Neural cell (in vitro differentiated cells): Measurements from ENCODE around the gene LGALS4. TPM values are rescaled to one million over a fixed set of nuclear protein-coding genes. Genes with fewer than 3 reads are reported as not detected.

Experiments
- H2AFZ ChIP-seq: fragments of 200-600, 300-800 bp; sonication (generic), shearing (Covaris generic); 2 replicates; pipeline ENCODE4 v1.6.0; 2014; ENCODE audit warnings: low read depth, mild to moderate bottlenecking, antibody characterized with exemption, low read length, moderate library complexity
- H3F3A ChIP-seq: fragments of 200-600 bp; shearing (Covaris generic); 2 replicates; pipeline ENCODE4 v1.6.1; 2016; ENCODE audit warnings: mild to moderate bottlenecking, moderate library complexity, mixed read lengths, antibody characterized with exemption, low read length; ENCODE audit not compliant: insufficient read depth, poor library complexity, severe bottlenecking
- H3K27ac ChIP-seq: fragments of 200-600, 300-800 bp; sonication (generic), shearing (Covaris generic); 2 replicates; pipeline ENCODE4 v1.5.1; 2014; ENCODE audit warnings: mild to moderate bottlenecking, low read length, moderate library complexity
- H3K27me3 ChIP-seq: fragments of 300-800, 200-600 bp; sonication (generic), shearing (Covaris generic); 2 replicates; pipeline ENCODE4 v1.6.0; 2014; ENCODE audit warnings: mild to moderate bottlenecking, low read depth, low read length, moderate library complexity; ENCODE audit not compliant: insufficient read depth
- H3K36me3 ChIP-seq: fragments of 300-800, 200-600 bp; sonication (generic), shearing (Covaris generic); 2 replicates; pipeline ENCODE4 v1.5.1; 2014; ENCODE audit warnings: mild to moderate bottlenecking, antibody characterized with exemption, low read length, moderate library complexity; ENCODE audit not compliant: insufficient read depth
- H3K4me2 ChIP-seq: fragments of 300-800, 200-600 bp; sonication (generic), shearing (Covaris generic); 2 replicates; pipeline ENCODE4 v1.6.0; 2014; ENCODE audit warnings: mild to moderate bottlenecking, low read length
- H3K4me3 ChIP-seq: fragments of 300-800, 200-600 bp; sonication (generic), shearing (Covaris generic); 2 replicates; pipeline ENCODE4 v1.5.1; 2014; ENCODE audit warnings: mild to moderate bottlenecking, low read length, moderate library complexity
- H3K79me2 ChIP-seq: fragments of 200-600 bp; shearing (Covaris generic); replicated peaks from 2 replicates; pipeline ENCODE4 v1.6.0; 2014; ENCODE audit warnings: mild to moderate bottlenecking, low read length, moderate library complexity; ENCODE audit not compliant: insufficient read depth
- H3K9ac ChIP-seq: fragments of 300-800, 200-600 bp; sonication (generic), shearing (Covaris generic); 2 replicates; pipeline ENCODE4 v1.6.1; 2016; ENCODE audit warnings: mild to moderate bottlenecking, low read length, mixed read lengths
- H3K9me2 ChIP-seq: fragments of 200-600 bp; shearing (Covaris generic); 2 replicates; pipeline ENCODE4 v1.6.1; 2016; ENCODE audit warnings: mild to moderate bottlenecking, low read length, mixed read lengths; ENCODE audit not compliant: insufficient read depth
- H3K9me3 ChIP-seq: fragments of 200-600, 300-800 bp; sonication (generic), shearing (Covaris generic); 2 replicates; pipeline ENCODE4 v1.6.1; 2016; ENCODE audit warnings: mild to moderate bottlenecking, mixed run types, low read length, moderate library complexity, mixed read lengths
- H4K20me1 ChIP-seq: fragments of 200-600 bp; shearing (Covaris generic); 2 replicates; pipeline ENCODE4 v1.6.1; 2016; ENCODE audit warnings: mild to moderate bottlenecking, mixed run types; ENCODE audit not compliant: insufficient read depth
- EP300 ChIP-seq: fragments of 450-650 bp; conservative IDR thresholded peaks from 2 replicates; pipeline ENCODE4 v1.6.1; 2014; ENCODE audit warnings: antibody characterized with exemption, mild to moderate bottlenecking, moderate library complexity; ENCODE audit not compliant: poor library complexity, severe bottlenecking
- EZH2 ChIP-seq: fragments of 200-600, 300-800 bp; shearing (Covaris generic), sonication (generic); IDR thresholded peaks from 2 replicates; pipeline ENCODE4 v1.6.1; 2014; ENCODE audit warnings: antibody characterized with exemption, low read length, borderline replicate concordance, mild to moderate bottlenecking; ENCODE audit not compliant: insufficient read depth, poor library complexity, severe bottlenecking
- MXI1 ChIP-seq: fragments of 450-650 bp; conservative IDR thresholded peaks from 2 replicates; pipeline ENCODE4 v1.6.1; 2014; ENCODE audit warnings: antibody characterized with exemption, mild to moderate bottlenecking; ENCODE audit not compliant: poor library complexity, severe bottlenecking
- POLR2AphosphoS5 ChIP-seq: IDR thresholded peaks from 2 replicates; pipeline ENCODE4 v1.6.1; 2012
- RAD21 ChIP-seq: fragments of 450-650 bp; conservative IDR thresholded peaks from 2 replicates; pipeline ENCODE4 v1.6.1; 2014; ENCODE audit warnings: antibody characterized with exemption, mild to moderate bottlenecking, moderate library complexity
- SMC3 ChIP-seq: fragments of 450-650 bp; conservative IDR thresholded peaks from 2 replicates; pipeline ENCODE4 v1.6.1; 2014; ENCODE audit warnings: antibody characterized with exemption, mild to moderate bottlenecking, moderate library complexity; ENCODE audit not compliant: poor library complexity
- TAF1 ChIP-seq: IDR thresholded peaks from 2 replicates; pipeline ENCODE4 v1.6.1; 2012; ENCODE audit warnings: low read depth
- polyA plus RNA-seq: library from polyadenylated mRNA; depleted of rRNA; stranded (reverse); fragments of >200 nt; gene quantifications from 2 replicates; pipeline ENCODE4 v1.2.3, GENCODE V29; 2014
- TF ChIP-seq, protein P1 (sequence below): IDR thresholded peaks from 2 replicates; pipeline ENCODE4 v1.6.1; 2012; ENCODE audit warnings: borderline replicate concordance
- TF ChIP-seq, protein P2 (sequence below): fragments of 450-650 bp; IDR thresholded peaks from 2 replicates; pipeline ENCODE4 v1.5.1; 2014; ENCODE audit warnings: antibody characterized with exemption, mild to moderate bottlenecking, moderate library complexity; ENCODE audit not compliant: poor library complexity, severe bottlenecking

LGALS4 gene
- polyA plus RNA-seq, 1 donor from 2014 or later, result 1.3 TPM

DNA sequence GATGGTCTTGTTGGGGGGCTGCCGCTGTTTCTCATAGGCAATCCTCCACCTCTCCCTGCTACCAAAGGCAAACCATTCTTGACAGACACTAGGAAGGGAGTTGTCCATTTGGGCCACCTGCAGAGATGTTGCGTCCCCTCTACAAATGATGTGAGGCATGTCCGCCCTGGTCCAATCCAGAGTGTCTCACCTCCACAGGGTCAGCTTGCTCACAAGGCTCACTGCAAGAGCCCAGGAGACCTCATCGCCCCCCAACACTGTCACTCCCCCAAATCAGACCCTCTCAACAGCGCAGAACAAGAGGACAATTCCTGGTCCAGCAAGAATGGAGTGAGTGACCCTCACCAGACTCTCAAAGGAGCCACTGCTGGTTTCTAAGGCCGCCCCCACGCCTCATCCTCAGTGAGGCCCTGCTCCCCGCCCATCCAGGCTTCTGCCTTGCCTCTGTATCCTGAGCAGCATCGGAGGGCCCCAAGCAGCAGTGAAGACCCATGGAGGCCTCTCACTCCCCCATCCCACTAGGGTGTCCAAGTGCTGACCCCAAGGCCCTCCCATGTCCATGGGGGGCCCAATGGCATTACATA, 30.5 kb upstream of the LGALS4 start:
- no peaks in the 10 kb centered on the region for H3K27me3 ChIP-seq
- no peak overlapping the region for H3K4me2 ChIP-seq
- peaks cover 3% of the 10 kb centered on the region for H3K36me3 ChIP-seq
- no peaks in the 10 kb centered on the region for H3K9me3 ChIP-seq
- H3K4me3 ChIP-seq, result no peak overlapping the region
- TF ChIP-seq EP300, result no peak
- H3K9ac ChIP-seq, result no peak overlapping the region
- no peak overlapping the region for H3K27ac ChIP-seq
- no peak overlapping the region for H2AFZ ChIP-seq
- no peaks in the 10 kb centered on the region for H3F3A ChIP-seq
- H3K9me2 ChIP-seq, result no peaks in the 10 kb centered on the region
- H3K79me2 ChIP-seq, result peaks cover 29% of the 10 kb centered on the region
- peaks cover 20% of the 10 kb centered on the region for H4K20me1 ChIP-seq

DNA sequence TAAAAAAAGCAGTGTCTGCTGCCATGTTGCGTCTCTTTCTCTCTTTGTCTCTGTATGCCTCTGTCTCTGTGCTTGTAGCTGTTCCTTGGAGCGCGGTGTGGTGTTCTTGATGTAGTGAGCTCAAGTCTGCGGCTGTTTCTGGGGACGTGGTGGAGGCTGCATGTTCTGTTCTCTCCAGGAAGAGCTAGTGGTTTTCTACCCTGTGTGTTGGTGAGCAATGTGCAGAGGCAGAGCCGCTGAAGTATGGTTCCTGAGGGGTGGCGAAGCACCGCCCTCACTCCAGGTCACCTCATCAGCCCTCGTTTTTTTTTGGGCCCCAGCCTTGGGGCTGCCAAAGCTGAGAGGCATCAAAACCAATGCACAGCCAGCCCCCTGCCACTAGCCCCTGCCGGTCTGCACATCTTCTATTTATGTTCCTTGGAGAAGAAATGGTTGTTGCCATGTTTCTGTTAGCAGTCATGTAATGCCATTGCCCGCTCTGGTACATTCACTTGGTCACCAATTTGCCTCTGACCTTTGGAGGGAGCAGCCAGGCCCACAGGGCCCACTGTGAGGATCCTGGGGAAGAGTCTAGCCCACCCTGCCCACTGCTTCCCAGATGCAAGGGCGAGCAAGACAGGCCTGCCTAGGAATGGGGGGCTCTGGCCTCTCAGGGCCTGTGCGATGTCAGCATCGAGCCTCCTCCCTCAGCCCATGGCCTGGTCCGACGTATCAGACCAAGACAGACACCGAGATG, 29.9 kb upstream of the LGALS4 start:
- TF ChIP-seq SMC3, result no peak
- TF ChIP-seq, protein P1, sequence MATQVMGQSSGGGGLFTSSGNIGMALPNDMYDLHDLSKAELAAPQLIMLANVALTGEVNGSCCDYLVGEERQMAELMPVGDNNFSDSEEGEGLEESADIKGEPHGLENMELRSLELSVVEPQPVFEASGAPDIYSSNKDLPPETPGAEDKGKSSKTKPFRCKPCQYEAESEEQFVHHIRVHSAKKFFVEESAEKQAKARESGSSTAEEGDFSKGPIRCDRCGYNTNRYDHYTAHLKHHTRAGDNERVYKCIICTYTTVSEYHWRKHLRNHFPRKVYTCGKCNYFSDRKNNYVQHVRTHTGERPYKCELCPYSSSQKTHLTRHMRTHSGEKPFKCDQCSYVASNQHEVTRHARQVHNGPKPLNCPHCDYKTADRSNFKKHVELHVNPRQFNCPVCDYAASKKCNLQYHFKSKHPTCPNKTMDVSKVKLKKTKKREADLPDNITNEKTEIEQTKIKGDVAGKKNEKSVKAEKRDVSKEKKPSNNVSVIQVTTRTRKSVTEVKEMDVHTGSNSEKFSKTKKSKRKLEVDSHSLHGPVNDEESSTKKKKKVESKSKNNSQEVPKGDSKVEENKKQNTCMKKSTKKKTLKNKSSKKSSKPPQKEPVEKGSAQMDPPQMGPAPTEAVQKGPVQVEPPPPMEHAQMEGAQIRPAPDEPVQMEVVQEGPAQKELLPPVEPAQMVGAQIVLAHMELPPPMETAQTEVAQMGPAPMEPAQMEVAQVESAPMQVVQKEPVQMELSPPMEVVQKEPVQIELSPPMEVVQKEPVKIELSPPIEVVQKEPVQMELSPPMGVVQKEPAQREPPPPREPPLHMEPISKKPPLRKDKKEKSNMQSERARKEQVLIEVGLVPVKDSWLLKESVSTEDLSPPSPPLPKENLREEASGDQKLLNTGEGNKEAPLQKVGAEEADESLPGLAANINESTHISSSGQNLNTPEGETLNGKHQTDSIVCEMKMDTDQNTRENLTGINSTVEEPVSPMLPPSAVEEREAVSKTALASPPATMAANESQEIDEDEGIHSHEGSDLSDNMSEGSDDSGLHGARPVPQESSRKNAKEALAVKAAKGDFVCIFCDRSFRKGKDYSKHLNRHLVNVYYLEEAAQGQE, result no peak
- TF ChIP-seq POLR2AphosphoS5, result no peak
- no peak for TF ChIP-seq EZH2
- TF ChIP-seq EP300, result no peak
- no peak for TF ChIP-seq RAD21
- no peak for TF ChIP-seq MXI1
- no peak for TF ChIP-seq TAF1
- TF ChIP-seq, protein P2, sequence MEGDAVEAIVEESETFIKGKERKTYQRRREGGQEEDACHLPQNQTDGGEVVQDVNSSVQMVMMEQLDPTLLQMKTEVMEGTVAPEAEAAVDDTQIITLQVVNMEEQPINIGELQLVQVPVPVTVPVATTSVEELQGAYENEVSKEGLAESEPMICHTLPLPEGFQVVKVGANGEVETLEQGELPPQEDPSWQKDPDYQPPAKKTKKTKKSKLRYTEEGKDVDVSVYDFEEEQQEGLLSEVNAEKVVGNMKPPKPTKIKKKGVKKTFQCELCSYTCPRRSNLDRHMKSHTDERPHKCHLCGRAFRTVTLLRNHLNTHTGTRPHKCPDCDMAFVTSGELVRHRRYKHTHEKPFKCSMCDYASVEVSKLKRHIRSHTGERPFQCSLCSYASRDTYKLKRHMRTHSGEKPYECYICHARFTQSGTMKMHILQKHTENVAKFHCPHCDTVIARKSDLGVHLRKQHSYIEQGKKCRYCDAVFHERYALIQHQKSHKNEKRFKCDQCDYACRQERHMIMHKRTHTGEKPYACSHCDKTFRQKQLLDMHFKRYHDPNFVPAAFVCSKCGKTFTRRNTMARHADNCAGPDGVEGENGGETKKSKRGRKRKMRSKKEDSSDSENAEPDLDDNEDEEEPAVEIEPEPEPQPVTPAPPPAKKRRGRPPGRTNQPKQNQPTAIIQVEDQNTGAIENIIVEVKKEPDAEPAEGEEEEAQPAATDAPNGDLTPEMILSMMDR, result no peak

More for the DNA sequence above, 29.9 kb upstream of the LGALS4 start:
- no peaks in the 10 kb centered on the region for H3F3A ChIP-seq
- no peak overlapping the region for H3K4me2 ChIP-seq
- peaks cover 3% of the 10 kb centered on the region for H3K36me3 ChIP-seq
- H3K9me3 ChIP-seq, result no peaks in the 10 kb centered on the region
- no peak overlapping the region for H3K27ac ChIP-seq
- H3K9me2 ChIP-seq, result no peaks in the 10 kb centered on the region
- peaks cover 23% of the 10 kb centered on the region for H3K79me2 ChIP-seq
- peaks cover 15% of the 10 kb centered on the region for H4K20me1 ChIP-seq
- H3K27me3 ChIP-seq, result no peaks in the 10 kb centered on the region
- no peak overlapping the region for H3K9ac ChIP-seq
- H2AFZ ChIP-seq, result no peak overlapping the region
- H3K4me3 ChIP-seq, result no peak overlapping the region
